Measurements from ENCODE around the gene NIPBL. TPM values are rescaled to one million over a fixed set of nuclear protein-coding genes. Genes with fewer than 3 reads are reported as not detected.

The NIPBL gene
- total and polyA plus RNA-seq, 2 of the 13 experiments (the other 11 are each of a cell fraction or from before 2014, with no cell fraction given) = 12.3 to 32.3 TPM

DNA sequence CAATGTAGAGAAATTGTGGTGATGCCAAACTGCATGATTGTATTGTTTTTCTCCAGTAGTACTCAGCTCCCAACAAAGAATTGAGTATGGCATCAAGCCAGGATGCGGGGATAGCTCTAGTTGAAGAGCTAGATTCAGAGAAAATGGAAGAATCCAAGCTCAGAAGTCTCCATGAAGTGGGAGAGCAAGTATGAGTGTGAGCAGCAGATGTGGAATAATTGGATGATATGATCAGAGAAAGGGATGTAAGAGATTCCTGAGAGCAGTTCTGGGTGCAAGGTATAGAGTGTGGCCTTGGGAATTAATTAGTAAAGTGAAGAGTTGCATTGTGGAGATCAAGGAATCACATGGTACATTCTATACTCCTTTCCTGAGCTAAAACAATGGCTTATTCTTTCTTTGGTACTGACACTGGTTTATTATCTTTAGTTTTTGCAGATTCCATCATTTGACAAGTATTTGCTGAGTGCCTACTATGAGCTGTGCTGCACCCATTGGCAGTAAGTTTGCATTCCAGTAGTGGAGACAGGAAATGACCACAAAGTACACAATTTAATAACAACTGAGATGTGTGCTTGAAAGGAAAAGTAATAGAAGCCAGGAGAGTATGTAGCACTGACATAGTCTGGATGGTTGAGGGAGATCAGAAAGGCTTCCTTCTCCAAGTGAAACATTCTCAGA lies 195.5 kb downstream of the NIPBL start:
- no TSS peak for BruUV-seq (replicated peaks)
- Histone ChIP-seq H3K4me3 (replicated peaks in 1 of 3; ENCODE audit: insufficient read depth in 1 of 3, low read depth in 2 of 3, low read length in 3 of 3) (no peak overlapping the region), H3K9ac (ENCODE audit: insufficient read depth, low read depth, low read length) (no peak overlapping the region), H3K4me1 (ENCODE audit: insufficient read depth, low read length) (peaks cover 14% of the 10 kb centered on the region), H3K27me3 (ENCODE audit: control insufficient read depth in 1 of 2, insufficient read depth in 2 of 2, low read length in 2 of 2) (no peaks in the 10 kb centered on the region), H3K4me2 (ENCODE audit: low read depth, low read length) (no peak overlapping the region), H3K79me2 (ENCODE audit: insufficient read depth, low read length) (no peaks in the 10 kb centered on the region), H3K27ac (ENCODE audit: extremely low read length, insufficient read depth, low read length) (no peak overlapping the region), H3K9me3 (ENCODE audit: low read length) (no peaks in the 10 kb centered on the region), H2AFZ (ENCODE audit: low read length) (no peak overlapping the region), H3K36me3 (replicated peaks in 1 of 2; ENCODE audit: control insufficient read depth in 1 of 2, insufficient read depth in 2 of 2, low read length in 2 of 2) (no peaks in the 10 kb centered on the region), H4K20me1 (ENCODE audit: insufficient read depth, low read length) (no peaks in the 10 kb centered on the region)
- FAIRE-seq (no peak), DNase-seq (ENCODE audit: low spot score) (peak; percentile 61), ATAC-seq (peak; percentile 53)
- POLR2A ChIA-PET = no interaction called here
- CTCF ChIA-PET (ENCODE audit: low intra/inter-chr PET ratio, low total read pairs) = no interaction called here
- TF ChIP-seq, protein P1, sequence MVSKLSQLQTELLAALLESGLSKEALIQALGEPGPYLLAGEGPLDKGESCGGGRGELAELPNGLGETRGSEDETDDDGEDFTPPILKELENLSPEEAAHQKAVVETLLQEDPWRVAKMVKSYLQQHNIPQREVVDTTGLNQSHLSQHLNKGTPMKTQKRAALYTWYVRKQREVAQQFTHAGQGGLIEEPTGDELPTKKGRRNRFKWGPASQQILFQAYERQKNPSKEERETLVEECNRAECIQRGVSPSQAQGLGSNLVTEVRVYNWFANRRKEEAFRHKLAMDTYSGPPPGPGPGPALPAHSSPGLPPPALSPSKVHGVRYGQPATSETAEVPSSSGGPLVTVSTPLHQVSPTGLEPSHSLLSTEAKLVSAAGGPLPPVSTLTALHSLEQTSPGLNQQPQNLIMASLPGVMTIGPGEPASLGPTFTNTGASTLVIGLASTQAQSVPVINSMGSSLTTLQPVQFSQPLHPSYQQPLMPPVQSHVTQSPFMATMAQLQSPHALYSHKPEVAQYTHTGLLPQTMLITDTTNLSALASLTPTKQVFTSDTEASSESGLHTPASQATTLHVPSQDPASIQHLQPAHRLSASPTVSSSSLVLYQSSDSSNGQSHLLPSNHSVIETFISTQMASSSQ (IDR thresholded peaks at IDR 0.05; ENCODE audit: low read depth) = no peak
- TF ChIP-seq, protein P1 (CRISPR knock-in tag; IDR thresholded peaks at IDR 0.05; ENCODE audit: borderline replicate concordance) = no peak
- TF ChIP-seq SOX5 (CRISPR knock-in tag; IDR thresholded peaks at IDR 0.05; ENCODE audit: borderline replicate concordance) = peak; percentile 39; the same call in 1 of the 2 replicates
- TF ChIP-seq ZKSCAN1 (IDR thresholded peaks at IDR 0.05; ENCODE audit: low read length) = peak; percentile 83; the same call in 1 of the 2 replicates
- TF ChIP-seq, protein P2, sequence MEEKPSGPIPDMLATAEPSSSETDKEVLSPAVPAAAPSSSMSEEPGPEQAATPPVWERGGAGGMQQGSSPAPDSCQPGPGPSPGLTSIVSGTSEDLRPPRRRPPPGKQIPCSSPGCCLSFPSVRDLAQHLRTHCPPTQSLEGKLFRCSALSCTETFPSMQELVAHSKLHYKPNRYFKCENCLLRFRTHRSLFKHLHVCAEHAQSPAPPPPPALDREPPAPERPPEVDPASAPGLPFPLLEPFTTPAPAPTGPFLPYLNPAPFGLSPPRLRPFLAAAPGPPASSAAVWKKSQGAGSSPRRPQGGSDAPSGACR (CRISPR knock-in tag; IDR thresholded peaks at IDR 0.05) = no peak
- WGBS (ENCODE audit: low lambda C conversion rate) = 86% methylated on average over 1 of the region's 1 CpG
- intact Hi-C loops (cut with micrococcal nuclease; ENCODE audit: unreplicated experiment) = no loop called here
- in situ Hi-C loops (cut with HindIII; ENCODE audit: extremely low pct_ligation_motif_present, low pct_unique_long_range_greater_than_20kb) = no loop called here

Measured in HepG2 (cell line).